NT2/D1 (cell line): ENCODE results near the gene FAM163B.

ENCODE experiments used
- SUZ12 ChIP-seq: IDR thresholded peaks from 2 replicates; pipeline ENCODE4 v1.6.1; 2011; ENCODE audit not compliant: insufficient read length, insufficient read depth; ENCODE audit errors: extremely low read depth
- ZNF274 ChIP-seq: IDR thresholded peaks from 2 replicates; pipeline ENCODE4 v1.6.1; 2011; ENCODE audit warnings: mild to moderate bottlenecking, low read depth, low read length

- TF ChIP-seq ZNF274 (no peak), SUZ12 (no peak)
Measured at GRCh38 chr9:133591116-133591910, 17.9 kb downstream of the FAM163B start.
